AG10803 (cell line): ENCODE measurements around the gene GRB14.

Source experiments
- DNase-seq: peaks from one replicate; pipeline ENCODE4 v3.0.0; 2010; ENCODE audit warnings: low read depth
- H3K4me3 ChIP-seq: 2 replicates; pipeline ENCODE4 v1.5.1; 2011; ENCODE audit warnings: mild to moderate bottlenecking, low read length, control low read depth
- TF ChIP-seq, protein P1 (sequence below): conservative IDR thresholded peaks from 2 replicates; pipeline ENCODE4 v1.5.1; 2011; ENCODE audit warnings: mild to moderate bottlenecking, low read length, control low read depth, inconsistent platforms

Gene GRB14

DNA sequence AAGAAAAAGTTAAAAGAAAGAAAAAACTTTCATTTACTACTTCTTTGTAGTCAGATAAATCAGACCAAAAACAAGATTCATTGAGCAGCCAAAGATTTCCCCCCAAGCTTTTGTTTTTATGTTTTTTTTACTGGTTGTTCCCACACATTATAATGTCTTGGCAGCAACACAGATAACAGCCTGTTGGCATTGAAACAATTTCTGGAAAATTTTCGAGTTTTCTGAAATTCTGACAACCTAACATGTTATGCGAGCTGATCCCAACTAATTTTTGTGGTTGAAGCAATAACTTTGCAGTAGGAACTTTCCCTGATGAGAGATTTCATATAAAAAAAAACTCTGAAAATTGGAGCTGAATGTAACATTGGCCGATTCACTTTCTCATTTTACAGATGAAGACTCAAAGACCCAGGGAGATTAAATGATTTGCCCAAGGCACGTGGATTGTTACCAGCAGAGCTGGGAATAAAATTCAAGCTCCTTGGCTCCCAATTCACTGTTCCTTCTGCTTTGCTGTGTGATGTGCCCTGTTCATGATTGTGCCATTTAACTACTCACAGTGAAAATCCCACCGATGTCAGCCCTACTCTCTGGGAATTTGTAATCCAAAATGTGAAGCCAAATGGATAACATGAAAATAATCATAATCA, 167.5 kb downstream of the GRB14 start:
- H3K4me3 ChIP-seq = no peak overlapping the region
- TF ChIP-seq, protein P1, sequence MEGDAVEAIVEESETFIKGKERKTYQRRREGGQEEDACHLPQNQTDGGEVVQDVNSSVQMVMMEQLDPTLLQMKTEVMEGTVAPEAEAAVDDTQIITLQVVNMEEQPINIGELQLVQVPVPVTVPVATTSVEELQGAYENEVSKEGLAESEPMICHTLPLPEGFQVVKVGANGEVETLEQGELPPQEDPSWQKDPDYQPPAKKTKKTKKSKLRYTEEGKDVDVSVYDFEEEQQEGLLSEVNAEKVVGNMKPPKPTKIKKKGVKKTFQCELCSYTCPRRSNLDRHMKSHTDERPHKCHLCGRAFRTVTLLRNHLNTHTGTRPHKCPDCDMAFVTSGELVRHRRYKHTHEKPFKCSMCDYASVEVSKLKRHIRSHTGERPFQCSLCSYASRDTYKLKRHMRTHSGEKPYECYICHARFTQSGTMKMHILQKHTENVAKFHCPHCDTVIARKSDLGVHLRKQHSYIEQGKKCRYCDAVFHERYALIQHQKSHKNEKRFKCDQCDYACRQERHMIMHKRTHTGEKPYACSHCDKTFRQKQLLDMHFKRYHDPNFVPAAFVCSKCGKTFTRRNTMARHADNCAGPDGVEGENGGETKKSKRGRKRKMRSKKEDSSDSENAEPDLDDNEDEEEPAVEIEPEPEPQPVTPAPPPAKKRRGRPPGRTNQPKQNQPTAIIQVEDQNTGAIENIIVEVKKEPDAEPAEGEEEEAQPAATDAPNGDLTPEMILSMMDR = no peak
- DNase-seq = no peak

DNA sequence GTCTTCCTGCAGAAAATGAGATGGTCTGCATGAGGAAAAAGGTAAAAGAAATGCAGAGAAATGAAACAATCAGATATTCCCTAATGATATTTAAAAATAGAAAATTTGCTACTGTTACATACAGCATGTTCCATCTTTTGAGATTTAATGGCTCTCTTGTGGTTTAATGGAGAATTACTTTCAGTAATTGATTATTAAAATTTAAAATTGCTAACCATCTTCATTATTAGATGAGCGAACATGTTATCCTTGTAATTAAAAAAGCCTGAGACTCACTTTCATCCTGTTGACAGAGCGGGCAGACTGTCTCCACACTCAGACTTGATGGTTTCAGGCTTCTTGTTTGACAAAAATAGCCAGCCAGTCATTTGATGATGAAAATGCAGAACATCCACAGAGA, 171.0 kb downstream of the GRB14 start:
- no peak for DNase-seq
- no peak overlapping the region for H3K4me3 ChIP-seq
- TF ChIP-seq, protein P1 = no peak

DNA sequence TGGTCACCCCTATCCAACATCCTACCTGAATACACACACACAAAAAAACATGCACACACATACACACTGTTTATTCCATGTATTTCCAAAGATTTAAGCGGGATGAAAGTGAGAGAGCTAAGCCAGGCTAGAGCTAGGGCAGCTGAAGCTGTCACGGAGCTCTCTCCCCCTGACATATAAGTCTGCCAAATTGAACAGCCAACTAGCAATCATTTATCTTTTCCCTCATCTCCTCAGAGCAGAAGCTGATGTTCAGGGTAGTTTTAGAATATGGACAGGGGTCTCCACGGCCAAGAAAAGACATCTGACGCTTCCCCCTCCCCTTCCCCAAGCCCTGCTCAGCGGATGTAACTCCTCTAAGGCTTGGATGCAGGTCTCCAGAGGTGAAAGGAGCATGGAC, 171.6 kb downstream of the GRB14 start:
- no peak for DNase-seq
- TF ChIP-seq, protein P1 = no peak
- H3K4me3 ChIP-seq = no peak overlapping the region

DNA sequence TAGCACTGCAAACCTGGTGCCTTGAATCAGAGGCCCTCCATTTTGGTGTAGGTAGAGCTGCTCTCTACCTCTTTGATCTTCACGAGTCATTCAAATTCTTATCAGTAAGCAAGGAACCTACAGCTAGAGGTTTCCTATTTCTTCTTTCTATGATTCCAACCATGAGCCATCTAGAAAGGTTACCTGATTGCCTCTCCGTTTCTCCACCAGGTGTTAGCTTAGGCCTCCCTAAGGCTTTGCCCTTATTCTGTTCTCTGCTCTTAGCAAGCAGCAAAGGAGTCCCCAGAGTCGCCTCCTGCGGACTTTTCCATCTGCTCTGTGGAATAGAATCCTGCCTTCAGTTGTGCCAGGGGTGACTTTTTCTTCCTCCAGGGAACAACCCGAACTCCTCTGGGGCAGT, 173.6 kb downstream of the GRB14 start:
- TF ChIP-seq, protein P1 = no peak
- no peak for DNase-seq
- H3K4me3 ChIP-seq = no peak overlapping the region
